Stimulated activated effector memory CD8-positive, alpha-beta T cell treated with anti-CD3 and anti-CD28 coated beads, Interleukin-12 subunit alpha, Interleukin-12 subunit beta, amount 100 ng/mL, for 72 hours (primary cell): Measurements from ENCODE around the gene LHFPL3.
A peak's percentile ranks its signal among the peaks of the same experiment; 100 is the strongest.

Experiments used
- ATAC-seq: fragments of 150-1000 bp; cut with Tn5 transposase; 2 replicates; pipeline ENCODE4 v1.10.0; 2021
- DNase-seq, 2 donors: peaks; one replicate each; pipeline ENCODE4 v3.0.0; 2021 to 2022; ENCODE audit warnings: low spot score in 2 of 2
- H3K27ac Mint-ChIP-seq: one replicate; pipeline ENCODE4 v1.8.0; 2022; ENCODE audit warnings: mild to moderate bottlenecking, mixed read lengths
- H3K36me3 Mint-ChIP-seq: one replicate; pipeline ENCODE4 v1.8.0; 2022; ENCODE audit warnings: mild to moderate bottlenecking, mixed read lengths
- H3K4me1 Mint-ChIP-seq: one replicate; pipeline ENCODE4 v1.8.0; 2022; ENCODE audit warnings: mixed read lengths
- H3K4me3 Mint-ChIP-seq: one replicate; pipeline ENCODE4 v1.8.0; 2022; ENCODE audit warnings: mild to moderate bottlenecking, mixed read lengths
- H3K9me3 Mint-ChIP-seq: one replicate; pipeline ENCODE4 v1.8.0; 2022; ENCODE audit warnings: mixed read lengths

Gene LHFPL3

DNA sequence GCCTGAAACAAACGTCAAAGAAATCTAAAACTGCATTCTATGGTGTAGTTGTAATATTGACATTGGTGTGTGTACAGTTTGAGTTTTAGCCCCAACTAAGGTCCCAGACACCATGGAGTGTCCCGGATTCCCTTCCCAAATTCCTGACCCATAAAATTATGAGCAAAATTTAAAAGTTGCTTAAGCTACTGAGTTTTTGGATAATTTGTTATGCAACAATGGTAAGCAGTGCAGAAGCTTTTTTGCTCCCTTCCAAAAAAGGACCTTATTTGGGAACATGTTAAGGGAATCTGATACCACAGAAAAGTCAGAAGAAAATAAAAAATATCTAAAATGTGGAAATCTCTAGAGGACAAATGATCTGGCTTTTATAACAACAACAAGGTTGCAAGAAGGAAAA is 622.4 kb downstream of the LHFPL3 start:
- ATAC-seq (no peak), DNase-seq (no peak)
- Mint-ChIP-seq H3K4me1 (peaks cover 48% of the 10 kb centered on the region), H3K27ac (no peak overlapping the region), H3K4me3 (no peak overlapping the region), H3K9me3 (no peaks in the 10 kb centered on the region), H3K36me3 (peaks cover 87% of the 10 kb centered on the region)

DNA sequence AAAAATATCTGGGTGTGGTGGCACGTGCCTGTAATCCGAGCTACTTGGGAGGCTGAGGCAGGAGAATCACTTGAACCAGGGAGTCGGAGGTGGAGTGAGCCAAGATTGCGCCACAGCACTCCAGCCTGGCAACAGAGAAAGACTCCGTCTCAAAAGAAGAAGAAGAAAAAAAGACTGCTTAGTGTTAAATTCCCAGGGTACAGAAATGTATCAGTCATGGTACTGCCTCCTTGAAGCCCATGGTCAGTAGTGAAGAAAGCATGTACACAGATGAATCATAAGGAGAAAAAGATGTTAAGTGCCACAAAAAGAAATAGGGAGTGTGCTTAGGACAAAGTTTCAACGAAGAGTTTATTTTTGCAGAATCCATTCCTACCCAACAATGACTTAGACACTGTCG is 623.1 kb downstream of the LHFPL3 start:
- H3K4me3 Mint-ChIP-seq, result no peak overlapping the region
- H3K9me3 Mint-ChIP-seq, result no peaks in the 10 kb centered on the region
- peaks cover 81% of the 10 kb centered on the region for H3K36me3 Mint-ChIP-seq
- ATAC-seq (peak; percentile 67), DNase-seq (no peak)
- no peak overlapping the region for H3K27ac Mint-ChIP-seq
- H3K4me1 Mint-ChIP-seq, result peaks cover 48% of the 10 kb centered on the region

DNA sequence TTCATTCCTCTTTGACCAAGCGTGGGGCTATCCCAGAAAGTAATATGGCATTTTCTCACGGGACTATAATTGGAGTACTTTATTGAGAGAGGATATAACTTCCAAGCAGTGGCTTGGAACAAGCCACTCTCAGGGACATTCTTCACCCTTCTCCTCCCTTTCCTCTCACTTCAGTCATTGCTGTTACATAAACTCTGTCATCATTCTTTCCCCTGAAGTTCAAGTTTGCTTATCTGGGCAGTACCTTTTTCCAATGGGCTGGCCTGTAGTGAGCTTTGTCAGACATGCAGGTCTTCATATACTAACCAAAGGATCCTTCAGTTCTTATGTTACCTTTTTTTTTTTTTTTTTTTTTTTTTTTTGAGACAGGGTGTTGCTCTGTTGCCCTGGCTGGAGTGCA is 626.9 kb downstream of the LHFPL3 start:
- DNase-seq, result no peak
- Mint-ChIP-seq H3K36me3 (peaks cover 73% of the 10 kb centered on the region), H3K27ac (peak overlapping the region; percentile 100), H3K4me3 (peak overlapping the region; percentile 72), H3K4me1 (peaks cover 56% of the 10 kb centered on the region), H3K9me3 (no peaks in the 10 kb centered on the region)
- ATAC-seq, result no peak
